ENCODE measurements around the gene RASGRP2.

The RASGRP2 gene

GRCh38 chr11:64684357-64684756 lies 59.6 kb downstream of the RASGRP2 start:
- H3K27me3 ChIP-seq (ENCODE audit: control insufficient read depth, insufficient read depth, low read length) = no peaks in the 10 kb centered on the region
- H3K4me1 ChIP-seq = no peaks in the 10 kb centered on the region
- H3K4me2 ChIP-seq (ENCODE audit: low read length) = no peak overlapping the region
- no peak for TF ChIP-seq CTCF (IDR thresholded peaks at IDR 0.05)
- no peak overlapping the region for H3K27ac ChIP-seq
- no peak overlapping the region for H2AFZ ChIP-seq
- no peak overlapping the region for H3K4me3 ChIP-seq (ENCODE audit: low read depth, low read length)
- no peaks in the 10 kb centered on the region for H3K9me3 ChIP-seq (ENCODE audit: control insufficient read depth, low read length)
- H3K36me3 ChIP-seq (ENCODE audit: control insufficient read depth, insufficient read depth, low read length) = no peaks in the 10 kb centered on the region
- H3K9ac ChIP-seq = no peak overlapping the region
- H3K79me2 ChIP-seq = no peaks in the 10 kb centered on the region

- TF ChIP-seq CTCF (IDR thresholded peaks at IDR 0.05) = no peak
- H3K79me2 ChIP-seq = no peaks in the 10 kb centered on the region
- H3K36me3 ChIP-seq (ENCODE audit: control insufficient read depth, insufficient read depth, low read length) = no peaks in the 10 kb centered on the region
- no peak overlapping the region for H3K4me2 ChIP-seq (ENCODE audit: low read length)
- no peak overlapping the region for H3K27ac ChIP-seq
- H2AFZ ChIP-seq = no peak overlapping the region
- H3K4me1 ChIP-seq = no peaks in the 10 kb centered on the region
- H3K9ac ChIP-seq = no peak overlapping the region
- H3K4me3 ChIP-seq (ENCODE audit: low read depth, low read length) = no peak overlapping the region
- H3K9me3 ChIP-seq (ENCODE audit: control insufficient read depth, low read length) = no peaks in the 10 kb centered on the region
- H3K27me3 ChIP-seq (ENCODE audit: control insufficient read depth, insufficient read depth, low read length) = no peaks in the 10 kb centered on the region
Measured at GRCh38 chr11:64681171-64681570, 62.8 kb downstream of the RASGRP2 start.

GRCh38 chr11:64679846-64680245 lies 64.1 kb downstream of the RASGRP2 start:
- no peaks in the 10 kb centered on the region for H3K36me3 ChIP-seq (ENCODE audit: control insufficient read depth, insufficient read depth, low read length)
- H2AFZ ChIP-seq = no peak overlapping the region
- no peak overlapping the region for H3K9ac ChIP-seq
- H3K27ac ChIP-seq = no peak overlapping the region
- no peaks in the 10 kb centered on the region for H3K9me3 ChIP-seq (ENCODE audit: control insufficient read depth, low read length)
- H3K27me3 ChIP-seq (ENCODE audit: control insufficient read depth, insufficient read depth, low read length) = no peaks in the 10 kb centered on the region
- no peaks in the 10 kb centered on the region for H3K79me2 ChIP-seq
- no peak overlapping the region for H3K4me3 ChIP-seq (ENCODE audit: low read depth, low read length)
- TF ChIP-seq CTCF (IDR thresholded peaks at IDR 0.05) = no peak
- H3K4me1 ChIP-seq = no peaks in the 10 kb centered on the region
- no peak overlapping the region for H3K4me2 ChIP-seq (ENCODE audit: low read length)

DNA sequence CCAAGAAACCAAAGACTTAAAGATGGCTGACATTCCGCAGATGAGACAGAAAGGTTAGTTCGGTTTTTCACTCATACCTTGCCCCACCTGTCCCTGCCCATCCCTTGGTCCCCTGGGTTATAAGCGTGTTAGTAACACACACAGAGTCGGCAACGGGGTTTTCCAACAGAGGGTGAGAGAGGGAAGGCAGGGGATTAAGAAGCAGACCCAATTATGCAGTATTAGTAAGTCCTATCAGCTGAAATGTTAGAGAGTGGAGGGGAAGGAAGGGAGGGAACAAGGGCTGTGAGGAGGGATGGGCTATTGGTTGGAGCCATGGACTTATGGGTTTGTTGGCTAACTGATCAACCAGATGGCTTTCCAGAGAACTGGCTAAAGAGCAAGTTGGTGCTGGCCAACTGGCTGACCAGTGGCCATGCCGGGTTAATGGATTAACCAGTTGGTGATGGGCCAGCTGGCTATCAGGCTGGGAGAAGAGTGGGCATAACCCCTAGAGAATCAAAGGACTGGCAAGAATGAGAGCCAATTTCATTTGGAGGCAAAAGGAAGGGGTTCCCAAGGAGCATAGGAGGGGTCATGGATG lies 66.4 kb downstream of the RASGRP2 start:
- Histone ChIP-seq H3K9me3 (ENCODE audit: control insufficient read depth, low read length) (no peaks in the 10 kb centered on the region), H3K9ac (no peak overlapping the region), H3K4me1 (no peaks in the 10 kb centered on the region), H3K27ac (no peak overlapping the region), H3K36me3 (ENCODE audit: control insufficient read depth, insufficient read depth, low read length) (no peaks in the 10 kb centered on the region), H3K4me3 (ENCODE audit: low read depth, low read length) (no peak overlapping the region), H2AFZ (no peak overlapping the region), H3K27me3 (ENCODE audit: control insufficient read depth, insufficient read depth, low read length) (no peaks in the 10 kb centered on the region), H3K79me2 (no peaks in the 10 kb centered on the region), H3K4me2 (ENCODE audit: low read length) (no peak overlapping the region)
- TF ChIP-seq CTCF (IDR thresholded peaks at IDR 0.05) = no peak
